Measurements from ENCODE around the gene DAB2IP. TPM values are rescaled to one million over a fixed set of nuclear protein-coding genes. Genes with fewer than 3 reads are reported as not detected.
"Not testable (repeated sequence)": the region's sequence is repeated elsewhere in the genome, so short reads cannot be mapped to it uniquely, and the experiment has no call there.

Gene DAB2IP
- total RNA-seq, 8 experiments from 2014 or later = 8.0 to 27.7 (median 19.6) TPM

DNA sequence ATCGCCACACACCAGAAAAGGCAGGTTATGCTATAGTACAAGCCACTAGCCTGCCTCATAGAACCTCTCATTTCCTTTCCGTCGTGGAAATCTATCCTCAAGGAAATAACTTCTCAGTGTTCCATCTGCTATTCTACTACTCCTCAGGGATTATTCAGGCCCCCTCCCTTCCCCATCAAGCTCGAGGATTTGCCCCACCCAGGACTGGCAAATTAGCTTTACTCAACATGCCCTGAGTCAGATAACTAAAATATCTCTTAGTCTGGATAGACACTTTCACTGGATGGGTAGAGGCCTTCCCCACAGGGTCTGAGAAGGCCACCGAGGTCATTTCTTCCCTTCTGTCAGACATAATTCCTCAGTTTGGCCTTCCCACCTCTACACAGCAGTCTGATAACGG lies 142.9 kb downstream of the DAB2IP start:
- H3K27ac ChIP-seq; H3K4me3 ChIP-seq; H3K4me1 ChIP-seq (replicated peaks in 1 of 2); in situ Hi-C loops (cut with MboI; ENCODE audit: low pct_unique_long_range_greater_than_20kb in 2 of 9, low sequenced_read_pairs in 9 of 9, unreplicated experiment in 9 of 9); ATAC-seq (replicated peaks in 6 of 8): not testable (repeated sequence)
- WGBS, 10 experiments = 0 to 100% (median 91%) methylated on average over 1 to 3 of the region's 6 CpGs; no CpG with 5 or more reads in 4 of the 10 experiments

DNA sequence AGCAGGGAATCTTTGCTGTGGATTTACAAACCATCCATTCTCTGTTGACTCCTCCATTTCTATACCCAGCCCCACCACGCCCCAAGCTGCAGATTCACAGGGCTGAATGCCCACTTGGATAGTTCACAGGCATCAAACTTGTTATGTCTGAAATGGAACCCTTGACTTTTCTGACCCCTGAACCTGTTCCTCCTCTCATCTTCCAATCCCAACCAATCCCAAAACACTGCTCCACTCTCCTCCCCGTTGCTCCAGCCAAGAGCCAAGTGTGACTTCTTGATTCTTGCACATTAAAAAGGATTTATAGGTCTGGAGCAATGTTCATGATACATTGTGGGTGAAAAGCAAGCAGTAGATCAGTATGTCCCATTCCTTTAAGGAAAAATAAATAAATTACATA lies 145.6 kb downstream of the DAB2IP start:
- Histone ChIP-seq H3K4me1 (replicated peaks in 1 of 2) (peaks cover 0 to 2% of the 10 kb centered on the region in 2 donors), H3K4me3 (no peak overlapping the region), H3K27ac (no peak overlapping the region)
- no peak for ATAC-seq (replicated peaks in 6 of 8)
- 40 to 88% (median 80%) methylated on average over 1 to 2 of the region's 2 CpGs; no CpG with 5 or more reads in 3 of the 10 experiments for WGBS, 10 experiments
- in situ Hi-C loops (cut with MboI; ENCODE audit: low pct_unique_long_range_greater_than_20kb in 2 of 9, low sequenced_read_pairs in 9 of 9, unreplicated experiment in 9 of 9) = no loop called here

DNA sequence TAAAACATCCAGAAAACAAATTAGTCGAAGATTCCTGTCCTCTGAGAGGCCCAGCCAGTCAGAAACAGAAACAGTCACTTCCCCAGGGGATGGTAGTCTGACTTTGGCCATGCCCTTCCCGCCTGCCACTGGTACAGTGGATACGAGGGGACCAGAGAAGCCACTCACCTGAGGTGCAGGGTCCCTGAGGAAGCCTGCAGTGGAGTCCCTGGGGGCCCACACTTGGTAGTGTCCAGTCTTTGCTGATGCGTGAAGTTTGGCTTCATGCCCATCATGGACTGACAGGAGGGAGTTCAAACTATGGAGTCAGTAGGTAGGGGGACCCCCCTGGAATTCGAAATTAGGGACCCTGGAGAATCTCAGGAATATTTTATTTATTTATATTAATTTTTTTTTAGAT lies 147.5 kb downstream of the DAB2IP start:
- in situ Hi-C loops (cut with MboI; ENCODE audit: low pct_unique_long_range_greater_than_20kb in 2 of 9, low sequenced_read_pairs in 9 of 9, unreplicated experiment in 9 of 9) = no loop called here
- WGBS, 10 experiments = 40 to 93% (median 79%) methylated on average over 1 to 4 of the region's 5 CpGs; no CpG with 5 or more reads in 4 of the 10 experiments

DNA sequence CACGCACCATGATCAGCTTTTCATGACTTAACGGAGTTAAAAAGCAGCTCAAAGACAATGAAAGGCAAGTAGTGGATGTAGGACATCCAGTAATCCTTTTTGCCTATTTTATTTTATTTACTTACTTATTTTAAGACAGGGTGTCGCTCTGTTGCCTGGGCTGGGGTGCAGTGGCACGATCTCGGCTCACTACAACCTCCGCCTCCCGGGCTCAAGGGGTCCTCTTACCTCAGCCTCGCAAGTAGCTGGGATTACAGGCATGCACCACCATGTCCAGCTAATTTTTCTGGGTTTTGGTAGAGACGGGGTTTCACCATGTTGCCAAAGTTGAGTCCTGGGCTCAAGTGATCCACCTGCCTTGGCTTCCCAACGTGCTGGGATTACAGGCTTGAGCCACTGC lies 148.9 kb downstream of the DAB2IP start:
- Histone ChIP-seq H3K4me3 (no peak overlapping the region), H3K27ac (no peak overlapping the region), H3K4me1 (replicated peaks in 1 of 2) (peaks cover 0 to 2% of the 10 kb centered on the region in 2 donors)
- in situ Hi-C loops (cut with MboI; ENCODE audit: low pct_unique_long_range_greater_than_20kb in 2 of 9, low sequenced_read_pairs in 9 of 9, unreplicated experiment in 9 of 9) = no loop called here
- WGBS, 10 experiments = 51 to 93% (median 82%) methylated on average over 2 to 10 of the region's 10 CpGs
- ATAC-seq (replicated peaks in 6 of 8) = no peak

More for the DNA sequence above, 147.5 kb downstream of the DAB2IP start:
- peaks cover 0 to 2% of the 10 kb centered on the region in 2 donors for H3K4me1 ChIP-seq (replicated peaks in 1 of 2)
- no peak for ATAC-seq (replicated peaks in 6 of 8)
- no peak overlapping the region for H3K4me3 ChIP-seq
- no peak overlapping the region for H3K27ac ChIP-seq

DNA sequence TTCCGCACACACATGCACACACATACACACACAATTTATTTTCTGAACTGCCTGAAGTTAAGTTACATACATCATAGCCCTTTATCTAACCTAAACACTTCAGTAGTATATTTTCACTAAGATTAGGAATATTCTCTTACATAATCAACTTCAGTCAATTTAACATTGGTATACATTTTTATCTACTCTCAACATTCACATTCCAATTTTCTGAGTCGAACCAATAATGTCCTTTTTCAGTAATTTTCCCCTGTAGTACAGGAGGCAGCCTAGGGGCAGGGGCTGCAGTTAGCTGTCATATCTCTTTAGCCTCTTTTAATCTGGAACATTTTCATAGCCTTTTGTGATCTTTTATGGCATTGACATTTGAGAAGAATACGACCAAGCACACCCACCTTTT lies 150.1 kb downstream of the DAB2IP start:
- ATAC-seq (replicated peaks in 6 of 8) = no peak
- no peak overlapping the region for H3K4me3 ChIP-seq
- in situ Hi-C loops (cut with MboI; ENCODE audit: low pct_unique_long_range_greater_than_20kb in 2 of 9, low sequenced_read_pairs in 9 of 9, unreplicated experiment in 9 of 9) = no loop called here
- WGBS, 10 experiments = 33 to 100% (median 67%) methylated on average over 1 to 3 of the region's 3 CpGs
- no peak overlapping the region for H3K27ac ChIP-seq
- peaks cover 0 to 2% of the 10 kb centered on the region in 2 donors for H3K4me1 ChIP-seq (replicated peaks in 1 of 2)

DNA sequence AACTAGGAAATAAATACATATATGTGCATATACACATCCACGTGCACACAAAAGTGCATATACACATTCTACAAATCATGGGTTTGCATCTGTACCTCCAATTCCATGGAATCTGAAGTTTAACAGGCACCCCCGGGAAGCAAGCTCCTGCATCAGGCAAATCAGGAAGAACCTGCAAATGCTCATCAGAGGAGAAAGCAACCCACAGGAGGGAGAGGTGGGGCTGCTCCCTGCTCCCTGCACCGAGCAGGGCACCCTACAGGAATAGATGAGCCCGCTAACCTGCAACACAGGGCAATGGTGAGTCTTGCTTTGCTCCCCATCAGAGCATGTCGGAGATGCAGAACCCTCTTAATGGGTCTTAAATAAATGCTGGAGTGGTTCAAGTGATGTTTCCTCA lies 151.3 kb downstream of the DAB2IP start:
- peaks cover 4 to 8% of the 10 kb centered on the region in 2 donors for H3K4me1 ChIP-seq (replicated peaks in 1 of 2)
- in situ Hi-C loops (cut with MboI; ENCODE audit: low pct_unique_long_range_greater_than_20kb in 2 of 9, low sequenced_read_pairs in 9 of 9, unreplicated experiment in 9 of 9) = no loop called here
- H3K4me3 ChIP-seq = no peak overlapping the region
- WGBS, 10 experiments = 0 to 100% (median 67%) methylated on average over 1 to 5 of the region's 5 CpGs; no CpG with 5 or more reads in 1 of the 10 experiments
- no peak for ATAC-seq (replicated peaks in 6 of 8)
- H3K27ac ChIP-seq = no peak overlapping the region

DNA sequence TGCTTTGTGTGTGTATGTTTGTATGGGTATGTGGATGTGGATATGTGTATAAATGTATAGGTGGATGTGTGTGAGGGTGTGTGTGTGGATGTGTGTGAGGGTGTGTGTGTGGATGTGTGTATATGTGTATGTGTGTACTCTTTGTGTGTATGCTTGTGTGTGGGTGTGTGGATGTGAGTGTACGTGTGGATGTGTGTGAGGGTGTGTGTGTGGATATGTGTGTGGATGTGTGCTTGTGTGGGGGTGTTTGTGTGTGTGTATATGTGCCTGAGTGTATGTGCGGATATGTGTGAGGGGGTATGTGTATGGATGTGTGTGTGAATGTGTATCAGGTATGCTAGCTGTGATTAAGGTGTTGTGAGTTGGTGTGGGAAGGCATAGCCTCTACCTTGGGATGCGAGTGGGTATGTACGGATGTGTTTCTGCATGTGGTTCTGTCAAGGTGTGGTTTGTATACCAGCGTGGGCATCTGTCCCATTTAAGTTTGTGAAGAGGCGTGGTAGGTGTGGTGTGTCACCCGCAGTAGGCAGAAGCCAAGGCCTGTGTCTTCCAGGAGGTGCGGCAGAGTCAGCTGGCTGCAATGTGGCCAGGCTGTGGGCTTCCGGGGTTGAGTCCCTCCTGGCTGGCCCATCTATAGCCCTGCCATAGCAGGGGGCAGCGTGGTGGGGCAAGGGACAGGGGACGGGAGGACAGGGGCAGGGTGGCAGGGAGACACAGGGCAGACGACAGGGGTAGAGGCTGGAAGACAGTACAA lies 155.8 kb downstream of the DAB2IP start:
- no peak overlapping the region for H3K4me3 ChIP-seq
- peak overlapping the region in 1 of 2 donors; percentile 48 for H3K27ac ChIP-seq
- peaks cover 9 to 19% of the 10 kb centered on the region in 2 donors for H3K4me1 ChIP-seq (replicated peaks in 1 of 2)
- no peak for ATAC-seq (replicated peaks in 6 of 8)
- in situ Hi-C loops (cut with MboI; ENCODE audit: low pct_unique_long_range_greater_than_20kb in 2 of 9, low sequenced_read_pairs in 9 of 9, unreplicated experiment in 9 of 9) = no loop called here
- WGBS, 10 experiments = 44 to 100% (median 76%) methylated on average over 1 to 3 of the region's 12 CpGs; no CpG with 5 or more reads in 4 of the 10 experiments

DNA sequence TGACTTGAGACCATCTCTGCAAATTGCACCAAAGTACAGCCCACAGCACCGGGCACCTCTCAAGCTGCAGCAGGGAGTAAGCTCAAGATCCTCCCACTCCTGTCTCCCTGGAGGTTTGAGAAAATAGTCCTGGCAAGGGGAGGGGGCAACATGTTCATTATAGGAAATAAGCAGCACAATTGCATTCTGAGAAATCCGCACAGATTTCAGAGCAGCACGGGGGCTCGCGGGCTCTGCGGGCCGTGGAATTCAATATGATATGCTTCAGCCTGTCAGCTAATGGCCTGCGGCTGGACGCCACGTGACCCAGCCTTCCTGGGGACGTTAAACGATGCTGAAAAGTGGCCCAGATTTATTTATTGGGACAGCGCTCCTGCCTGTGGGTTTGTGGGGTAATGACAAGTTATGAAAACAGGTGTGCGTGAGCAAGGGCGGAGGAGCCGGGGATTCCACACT lies 156.4 kb downstream of the DAB2IP start:
- Histone ChIP-seq H3K27ac (peak overlapping the region; percentile 21 to 48), H3K4me1 (replicated peaks in 1 of 2) (peaks cover 10 to 25% of the 10 kb centered on the region in 2 donors), H3K4me3 (no peak overlapping the region)
- in situ Hi-C loops (cut with MboI; ENCODE audit: low pct_unique_long_range_greater_than_20kb in 2 of 9, low sequenced_read_pairs in 9 of 9, unreplicated experiment in 9 of 9) = no loop called here
- WGBS, 10 experiments = 29 to 93% (median 69%) methylated on average over 7 to 11 of the region's 16 CpGs; no CpG with 5 or more reads in 7 of the 10 experiments
- peak in 5 of 8 experiments; percentile 89 to 93 (median 91) for ATAC-seq (replicated peaks in 6 of 8)

DNA sequence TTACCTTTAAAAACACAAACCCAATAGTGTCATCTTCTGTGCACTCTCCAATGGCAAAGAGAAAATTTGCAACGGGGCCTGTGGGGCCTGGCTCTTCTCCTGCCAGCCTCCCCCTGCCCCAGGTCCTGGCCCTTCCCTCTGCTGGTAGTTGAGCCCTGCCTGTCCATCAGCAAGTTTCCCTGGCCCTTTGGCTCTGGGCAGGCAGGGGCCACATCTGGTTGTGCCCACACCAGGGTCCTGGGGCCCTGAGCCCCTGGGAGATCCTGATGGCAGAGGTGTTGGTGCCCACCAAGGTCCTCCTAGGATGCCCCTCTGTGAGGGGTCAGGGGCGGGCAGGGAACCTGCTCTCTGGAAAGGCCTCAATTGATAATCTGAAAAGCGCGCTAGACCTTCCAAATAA lies 157.3 kb downstream of the DAB2IP start:
- in situ Hi-C loops (cut with MboI; ENCODE audit: low pct_unique_long_range_greater_than_20kb in 2 of 9, low sequenced_read_pairs in 9 of 9, unreplicated experiment in 9 of 9) = no loop called here
- WGBS, 10 experiments = 67 to 100% methylated on average over 1 of the region's 4 CpGs; no CpG with 5 or more reads in 8 of the 10 experiments
- peaks cover 20 to 34% of the 10 kb centered on the region in 2 donors for H3K4me1 ChIP-seq (replicated peaks in 1 of 2)
- no peak overlapping the region for H3K4me3 ChIP-seq
- no peak for ATAC-seq (replicated peaks in 6 of 8)
- no peak overlapping the region for H3K27ac ChIP-seq

DNA sequence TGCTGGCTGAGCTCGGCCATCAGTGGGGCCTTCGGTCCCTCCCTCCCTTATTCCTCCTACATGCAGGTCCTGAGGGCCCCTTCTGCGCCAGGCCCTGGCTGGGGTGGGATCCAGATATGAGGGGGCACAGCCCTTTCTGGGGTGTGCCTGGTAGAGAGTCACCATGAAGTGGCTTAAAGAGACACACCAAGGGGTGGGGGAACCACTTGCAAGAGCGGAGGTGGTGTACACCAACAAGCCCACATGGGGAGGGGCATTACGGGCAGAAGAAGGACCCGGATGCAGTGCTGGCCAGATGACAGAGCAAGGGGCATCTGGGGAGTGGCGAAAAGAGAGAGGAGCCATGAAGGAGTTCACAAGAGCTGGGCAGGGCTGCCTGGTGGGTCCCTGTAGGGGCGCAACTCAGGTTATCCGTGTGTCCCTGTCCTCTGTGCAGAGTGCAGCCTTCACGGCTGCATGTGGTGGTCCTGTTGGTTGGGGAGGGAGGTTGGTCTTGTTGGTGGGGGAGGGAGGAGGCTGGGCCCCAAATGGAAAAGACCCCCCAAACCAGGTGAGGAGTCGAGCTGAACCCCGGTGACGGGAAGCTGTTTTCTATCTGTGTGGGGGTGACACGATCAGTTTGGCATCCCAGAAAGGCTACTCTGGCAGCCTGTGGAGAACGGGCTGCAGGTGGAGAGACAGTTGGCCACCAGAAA lies 158.1 kb downstream of the DAB2IP start:
- ATAC-seq (replicated peaks in 6 of 8) = no peak
- Histone ChIP-seq H3K27ac (no peak overlapping the region), H3K4me1 (replicated peaks in 1 of 2) (peaks cover 27 to 41% of the 10 kb centered on the region in 2 donors), H3K4me3 (no peak overlapping the region)
- in situ Hi-C loops (cut with MboI; ENCODE audit: low pct_unique_long_range_greater_than_20kb in 2 of 9, low sequenced_read_pairs in 9 of 9, unreplicated experiment in 9 of 9) = no loop called here
- 3 to 76% methylated on average over 3 to 5 of the region's 15 CpGs; no CpG with 5 or more reads in 8 of the 10 experiments for WGBS, 10 experiments

DNA sequence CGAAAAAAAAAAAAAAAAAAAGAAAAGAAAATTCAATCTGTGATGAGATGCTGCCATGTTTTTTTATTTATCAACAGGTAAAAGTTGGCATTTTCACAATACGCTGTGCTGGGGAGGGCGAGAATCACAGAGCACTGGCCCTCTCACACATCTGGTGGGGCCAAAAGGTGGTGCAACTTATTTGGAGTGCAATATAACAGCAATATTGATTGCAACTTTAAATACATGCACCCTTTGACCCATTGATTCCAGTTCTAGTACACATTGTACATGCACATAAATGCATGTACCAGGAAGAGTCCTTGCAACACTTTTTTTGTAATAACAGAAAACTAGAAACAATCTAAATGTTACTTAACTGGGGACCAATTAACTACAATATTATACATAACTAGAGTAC lies 159.1 kb downstream of the DAB2IP start:
- Histone ChIP-seq H3K4me3 (no peak overlapping the region), H3K27ac (no peak overlapping the region), H3K4me1 (replicated peaks in 1 of 2) (peaks cover 37 to 51% of the 10 kb centered on the region in 2 donors)
- ATAC-seq (replicated peaks in 6 of 8) = no peak
- in situ Hi-C loops (cut with MboI; ENCODE audit: low pct_unique_long_range_greater_than_20kb in 2 of 9, low sequenced_read_pairs in 9 of 9, unreplicated experiment in 9 of 9) = no loop called here
- 54 to 100% (median 96%) methylated on average over 1 to 2 of the region's 3 CpGs; no CpG with 5 or more reads in 4 of the 10 experiments for WGBS, 10 experiments

DNA sequence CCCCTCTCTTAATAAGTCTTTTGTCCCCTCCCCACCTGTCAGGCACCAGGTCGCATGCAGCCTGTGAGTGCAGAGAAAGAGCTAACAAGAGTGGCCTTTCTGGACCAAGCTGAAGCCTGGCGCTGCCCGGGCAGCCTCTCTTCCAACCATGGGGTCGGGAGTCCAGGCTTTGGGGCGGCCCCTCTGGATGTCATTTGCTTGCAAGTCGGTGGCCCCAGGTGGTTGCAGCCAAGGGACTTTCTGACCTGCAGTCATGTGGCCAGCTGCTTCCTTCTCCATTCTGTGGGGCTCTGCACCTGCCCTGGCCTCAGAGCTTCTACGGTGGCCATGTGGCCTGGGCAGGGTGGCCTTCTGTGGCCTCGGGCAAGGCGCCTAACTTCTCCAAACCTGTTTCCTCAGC lies 159.7 kb downstream of the DAB2IP start:
- in situ Hi-C loops (cut with MboI; ENCODE audit: low pct_unique_long_range_greater_than_20kb in 2 of 9, low sequenced_read_pairs in 9 of 9, unreplicated experiment in 9 of 9) = no loop called here
- Histone ChIP-seq H3K27ac (no peak overlapping the region), H3K4me1 (replicated peaks in 1 of 2) (peaks cover 41 to 58% of the 10 kb centered on the region in 2 donors), H3K4me3 (no peak overlapping the region)
- WGBS, 10 experiments = 37 to 92% (median 80%) methylated on average over 2 to 6 of the region's 9 CpGs; no CpG with 5 or more reads in 6 of the 10 experiments
- ATAC-seq (replicated peaks in 6 of 8) = no peak

DNA sequence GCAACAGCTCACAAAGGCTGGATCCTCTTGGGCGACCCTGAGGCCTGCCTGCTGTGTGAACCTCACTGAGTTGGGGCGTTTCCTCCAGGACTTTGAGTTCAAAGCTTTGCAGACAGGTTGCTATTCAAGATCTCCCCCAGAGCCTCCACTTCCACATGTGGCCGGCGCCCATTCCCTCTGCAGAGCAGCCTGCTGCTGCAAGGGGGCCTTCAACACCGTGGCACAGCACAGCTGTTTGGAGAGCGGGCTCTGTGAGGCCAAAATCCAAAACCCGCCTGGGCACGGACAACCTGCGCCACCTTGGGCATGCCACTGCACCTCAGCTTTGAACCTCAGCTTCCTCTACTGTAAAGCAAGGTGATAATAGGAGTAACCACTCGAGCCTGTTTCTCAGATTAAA lies 160.3 kb downstream of the DAB2IP start:
- Histone ChIP-seq H3K4me3 (no peak overlapping the region), H3K27ac (no peak overlapping the region), H3K4me1 (replicated peaks in 1 of 2) (peaks cover 42 to 60% of the 10 kb centered on the region in 2 donors)
- in situ Hi-C loops (cut with MboI; ENCODE audit: low pct_unique_long_range_greater_than_20kb in 2 of 9, low sequenced_read_pairs in 9 of 9, unreplicated experiment in 9 of 9) = no loop called here
- ATAC-seq (replicated peaks in 6 of 8) = no peak
- WGBS, 10 experiments = 14 to 100% (median 85%) methylated on average over 1 to 5 of the region's 10 CpGs; no CpG with 5 or more reads in 3 of the 10 experiments

Measured in motor neuron (in vitro differentiated cells).